BLaER1 (cell line): ENCODE results near the gene CLDN9.
A peak's percentile ranks its signal among the peaks of the same experiment; 100 is the strongest.

Experiments used
- H3K27ac ChIP-seq: shearing (Covaris generic); formaldehyde crosslinking; 2 replicates; pipeline ENCODE4 v1.8.1; 2022
- H3K27me3 ChIP-seq: shearing (Covaris generic); formaldehyde crosslinking; 2 replicates; pipeline ENCODE4 v1.8.1; 2022
- H3K36me3 ChIP-seq: shearing (Covaris generic); formaldehyde crosslinking; 2 replicates; pipeline ENCODE4 v1.8.1; 2022
- H3K4me1 ChIP-seq: shearing (Covaris generic); formaldehyde crosslinking; 2 replicates; pipeline ENCODE4 v1.8.1; 2022
- H3K4me2 ChIP-seq: shearing (Covaris generic); formaldehyde crosslinking; 2 replicates; pipeline ENCODE4 v1.8.1; 2022
- H3K4me3 ChIP-seq: shearing (Covaris generic); formaldehyde crosslinking; 2 replicates; pipeline ENCODE4 v1.8.1; 2022
- H3K9ac ChIP-seq: shearing (Covaris generic); formaldehyde crosslinking; 2 replicates; pipeline ENCODE4 v1.8.1; 2022
- H3K9me3 ChIP-seq: shearing (Covaris generic); formaldehyde crosslinking; 2 replicates; pipeline ENCODE4 v1.8.1; 2022
- H4K20me1 ChIP-seq: shearing (Covaris generic); formaldehyde crosslinking; 2 replicates; pipeline ENCODE4 v1.8.1; 2022
- Cebpa-rat ChIP-seq: shearing (Covaris generic); IDR thresholded peaks from 2 replicates; pipeline ENCODE4 v1.8.1; 2022

Gene CLDN9

GRCh38 chr16:3028716-3029319, 16.1 kb downstream of the CLDN9 start:
- TF ChIP-seq Cebpa-rat: no peak
- H3K4me1 ChIP-seq: peaks cover 45% of the 10 kb centered on the region
- no peaks in the 10 kb centered on the region for H3K9me3 ChIP-seq
- peaks cover 56% of the 10 kb centered on the region for H3K27me3 ChIP-seq
- 0 out of 2 replicates have a peak overlapping the region, but pooled peaks have one; percentile 25 for H3K4me3 ChIP-seq
- H3K9ac ChIP-seq: no peak overlapping the region
- peaks cover 23% of the 10 kb centered on the region for H3K36me3 ChIP-seq
- peaks cover 80% of the 10 kb centered on the region for H4K20me1 ChIP-seq
- H3K27ac ChIP-seq: no peak overlapping the region
- H3K4me2 ChIP-seq: peak overlapping the region; percentile 69

DNA sequence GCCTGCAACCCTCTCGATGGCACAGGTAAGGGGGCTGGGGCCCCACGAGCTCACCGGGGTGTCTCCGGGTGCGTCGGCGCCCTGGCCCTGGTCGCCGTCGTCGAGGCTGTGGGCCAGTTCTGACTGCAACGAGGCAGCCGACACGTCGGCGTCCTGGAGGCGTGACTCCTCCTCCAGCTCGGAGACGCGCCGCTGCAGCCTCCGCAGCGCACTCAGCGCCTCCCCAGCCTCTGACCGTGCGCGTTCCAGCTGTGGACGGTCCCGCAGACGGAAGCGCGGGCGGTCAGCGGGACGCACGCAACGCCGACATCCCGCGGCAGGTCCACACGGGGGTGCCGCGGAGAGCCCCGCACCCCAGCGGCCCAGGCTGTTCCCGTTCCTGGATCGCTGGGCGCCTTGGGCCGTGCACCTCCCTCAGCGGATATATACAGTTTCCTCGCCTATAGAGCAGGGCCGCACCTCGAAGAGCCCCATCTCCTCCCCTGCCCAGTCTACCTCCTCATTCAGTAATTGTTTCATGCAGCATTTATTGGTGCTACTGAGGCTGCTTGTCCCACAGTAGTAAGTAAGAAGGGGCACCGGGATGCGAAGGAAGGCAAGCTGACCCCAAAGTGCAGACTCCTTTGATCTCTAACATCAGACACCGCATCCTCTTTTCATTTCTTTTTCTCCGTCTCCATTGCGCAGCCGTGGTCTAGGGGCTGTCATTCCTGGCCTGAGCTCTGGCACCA, 16.9 kb downstream of the CLDN9 start:
- Histone ChIP-seq H3K4me2 (peak overlapping the region; percentile 52), H3K4me3 (peak overlapping the region; percentile 47; the same call in 1 of the 2 replicates), H3K4me1 (peaks cover 41% of the 10 kb centered on the region), H3K27me3 (peaks cover 65% of the 10 kb centered on the region), H3K9me3 (no peaks in the 10 kb centered on the region), H3K27ac (no peak overlapping the region), H3K36me3 (peaks cover 23% of the 10 kb centered on the region), H4K20me1 (peaks cover 82% of the 10 kb centered on the region), H3K9ac (no peak overlapping the region)
- no peak for TF ChIP-seq Cebpa-rat

DNA sequence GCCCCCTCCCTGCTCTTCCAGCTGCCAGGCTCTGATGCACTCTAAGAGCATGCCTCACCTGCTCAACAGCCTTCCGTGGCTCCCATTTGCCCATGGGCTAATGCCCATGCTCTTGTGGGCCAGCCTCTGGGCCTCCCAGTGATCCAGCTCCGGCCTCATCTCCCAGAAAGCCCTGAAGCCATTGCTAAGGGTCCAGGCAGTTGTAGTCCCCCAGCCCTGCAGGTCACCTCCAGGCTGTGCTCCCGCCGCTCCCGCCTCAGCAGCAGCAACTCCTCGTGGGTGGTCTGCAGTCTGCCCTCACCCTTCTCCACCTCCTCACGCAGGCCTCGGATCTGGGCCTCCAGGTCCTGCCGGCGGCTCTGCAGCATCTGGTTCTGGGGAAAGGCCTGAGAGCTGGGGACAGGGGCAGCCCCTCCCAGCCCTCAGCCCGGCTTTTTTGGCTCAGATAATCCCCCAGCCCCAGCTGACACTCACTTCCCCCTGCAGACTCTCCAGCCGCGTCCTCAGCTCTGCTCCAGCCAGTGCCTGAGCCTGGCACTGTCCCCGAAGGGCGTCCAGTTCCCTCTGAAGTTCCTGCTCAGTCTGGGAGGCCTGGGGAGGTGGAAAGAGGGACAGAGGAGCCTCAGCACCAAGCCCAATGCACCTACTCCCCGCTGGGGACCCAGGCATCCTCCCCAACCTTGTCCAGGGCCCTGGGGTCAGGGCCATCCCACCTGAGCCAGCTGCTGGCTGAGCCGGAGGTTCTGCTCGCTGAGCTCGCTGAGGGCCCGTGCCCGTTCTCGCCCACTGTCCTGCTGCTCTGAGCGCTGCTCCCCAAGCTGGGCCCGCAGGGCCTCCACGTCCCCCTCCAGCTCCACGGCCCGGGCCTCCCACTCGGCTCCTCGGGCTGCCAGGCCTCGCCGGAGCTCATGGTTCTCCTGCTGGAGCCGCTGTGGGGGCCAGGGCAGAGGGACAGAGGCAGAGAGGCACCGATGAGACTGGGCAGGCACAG, 17.8 kb downstream of the CLDN9 start:
- Histone ChIP-seq H3K36me3 (peaks cover 21% of the 10 kb centered on the region), H3K9me3 (no peaks in the 10 kb centered on the region), H3K4me1 (peaks cover 36% of the 10 kb centered on the region), H3K27me3 (peaks cover 73% of the 10 kb centered on the region), H3K4me2 (no peak overlapping the region), H3K9ac (no peak overlapping the region), H3K4me3 (no peak overlapping the region), H3K27ac (no peak overlapping the region), H4K20me1 (peaks cover 78% of the 10 kb centered on the region)
- no peak for TF ChIP-seq Cebpa-rat

DNA sequence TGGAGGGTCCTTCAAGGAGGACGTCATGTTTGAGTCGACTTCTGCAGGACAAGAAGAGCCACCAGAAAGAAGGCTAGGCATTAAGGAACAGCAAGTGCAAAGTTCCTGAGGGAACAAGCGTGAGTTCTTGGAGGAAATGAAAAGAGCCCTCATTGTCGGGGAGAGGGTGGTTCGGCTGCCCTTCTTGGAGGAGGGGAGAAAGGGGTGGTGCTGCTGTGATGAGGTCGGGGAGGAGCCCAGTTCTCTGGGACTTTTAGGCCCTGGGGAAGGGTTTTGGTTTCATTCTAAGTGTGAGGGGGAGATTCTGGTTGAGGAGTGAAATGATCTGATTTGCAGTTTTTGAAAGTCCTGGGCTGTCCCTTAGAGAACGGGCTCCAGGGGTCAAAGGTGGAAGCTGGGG, 19.9 kb downstream of the CLDN9 start:
- no peak for TF ChIP-seq Cebpa-rat
- Histone ChIP-seq H3K4me3 (no peak overlapping the region), H3K36me3 (no peaks in the 10 kb centered on the region), H3K9ac (no peak overlapping the region), H3K27me3 (peaks cover 95% of the 10 kb centered on the region), H3K27ac (no peak overlapping the region), H4K20me1 (peaks cover 68% of the 10 kb centered on the region), H3K4me2 (no peak overlapping the region), H3K9me3 (no peaks in the 10 kb centered on the region), H3K4me1 (peaks cover 38% of the 10 kb centered on the region)

DNA sequence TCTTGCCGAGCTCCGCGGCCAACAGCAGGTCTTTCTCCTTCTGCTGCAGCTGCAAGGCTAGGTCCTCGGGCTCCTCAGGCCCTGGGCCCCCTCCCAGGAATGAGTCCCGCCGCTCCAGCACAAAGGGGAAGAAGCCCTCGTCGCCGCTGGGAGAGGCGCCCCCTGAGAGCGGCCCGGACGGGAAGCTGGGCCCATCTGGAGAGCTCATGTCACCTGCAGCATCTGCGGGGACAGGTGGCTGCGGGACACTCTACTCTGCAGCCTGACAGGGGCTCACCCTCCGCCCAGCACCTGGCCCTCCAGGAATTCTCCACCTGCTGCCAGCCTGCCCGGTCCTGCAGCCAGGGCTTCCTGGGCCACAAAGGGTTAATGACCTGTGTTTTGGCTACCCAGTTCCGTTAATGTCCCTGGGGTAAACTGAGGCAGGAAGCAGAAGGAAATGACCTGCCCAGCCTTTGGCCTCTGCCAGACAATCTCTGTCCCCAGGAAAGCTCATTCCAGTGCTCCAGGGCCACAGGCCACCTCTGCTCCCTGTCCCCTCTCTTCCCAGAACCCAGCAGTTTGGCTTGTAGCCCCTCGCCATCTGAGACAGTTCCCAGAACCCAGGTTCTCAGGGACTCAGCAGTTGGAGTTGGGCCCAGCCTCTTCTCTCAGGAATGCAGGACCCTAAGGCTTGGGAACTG, 22.7 kb downstream of the CLDN9 start:
- H3K27ac ChIP-seq: no peak overlapping the region
- peak overlapping the region; percentile 61 for H3K4me2 ChIP-seq
- H3K4me3 ChIP-seq: no peak overlapping the region
- no peaks in the 10 kb centered on the region for H3K36me3 ChIP-seq
- peaks cover 100% of the 10 kb centered on the region for H3K27me3 ChIP-seq
- no peak for TF ChIP-seq Cebpa-rat
- H3K9ac ChIP-seq: no peak overlapping the region
- no peaks in the 10 kb centered on the region for H3K9me3 ChIP-seq
- H3K4me1 ChIP-seq: peaks cover 13% of the 10 kb centered on the region
- H4K20me1 ChIP-seq: peaks cover 52% of the 10 kb centered on the region

GRCh38 chr16:3035972-3036725, 23.4 kb downstream of the CLDN9 start:
- Histone ChIP-seq H3K27ac (no peak overlapping the region), H4K20me1 (peaks cover 45% of the 10 kb centered on the region), H3K4me1 (peaks cover 13% of the 10 kb centered on the region), H3K9me3 (no peaks in the 10 kb centered on the region), H3K4me2 (peak overlapping the region; percentile 61), H3K27me3 (peaks cover 100% of the 10 kb centered on the region), H3K36me3 (no peaks in the 10 kb centered on the region), H3K9ac (no peak overlapping the region), H3K4me3 (peak overlapping the region; percentile 31; the same call in 1 of the 2 replicates)
- no peak for TF ChIP-seq Cebpa-rat

GRCh38 chr16:3036726-3037315, 24.1 kb downstream of the CLDN9 start, which contains the start of gene BICDL2:
Gene BICDL2 (minus strand): TSS chr16:3036944. CDS start chr16:3035496, 1,448 bp downstream.
- Histone ChIP-seq H3K9ac (no peak within 1 kb of the TSS), H3K27ac (no peak within 1 kb of the TSS), H3K9me3 (no peaks in the 10 kb centered on the region), H3K36me3 (no peaks in the 10 kb centered on the region), H4K20me1 (peaks cover 41% of the 10 kb centered on the region), H3K4me2 (peak within 1 kb of the TSS; percentile 61), H3K27me3 (peaks cover 100% of the 10 kb centered on the region), H3K4me1 (peaks cover 13% of the 10 kb centered on the region), H3K4me3 (peak within 1 kb of the TSS; percentile 31; the same call in 1 of the 2 replicates)
- no peak for TF ChIP-seq Cebpa-rat

GRCh38 chr16:3038256-3038655, 25.5 kb downstream of the CLDN9 start:
- TF ChIP-seq Cebpa-rat: no peak
- H3K27ac ChIP-seq: no peak overlapping the region
- H3K4me2 ChIP-seq: no peak overlapping the region
- no peaks in the 10 kb centered on the region for H3K36me3 ChIP-seq
- no peak overlapping the region for H3K9ac ChIP-seq
- no peak overlapping the region for H3K4me3 ChIP-seq
- peaks cover 100% of the 10 kb centered on the region for H3K27me3 ChIP-seq
- H3K4me1 ChIP-seq: peaks cover 13% of the 10 kb centered on the region
- no peaks in the 10 kb centered on the region for H3K9me3 ChIP-seq
- H4K20me1 ChIP-seq: peaks cover 32% of the 10 kb centered on the region
